Mucosa of descending colon (tissue), 3 donors: ENCODE results near the gene POLL. TPM values are rescaled to one million over a fixed set of nuclear protein-coding genes. Genes with fewer than 3 reads are reported as not detected.

ENCODE experiments used
- ATAC-seq: fragments of 200-7000 bp; cut with Tn5 transposase; one replicate; pipeline ENCODE4 v1.9.1; 2020; ENCODE audit warnings: mild to moderate bottlenecking, moderate library complexity
- DNase-seq, 3 donors: peaks; one replicate each; pipeline ENCODE4 v3.0.0-alpha.2; 2020
- H3K36me3 ChIP-seq: fragments of 200-600 bp; one replicate; pipeline ENCODE4 v1.8.0; 2021; ENCODE audit warnings: low read depth, mild to moderate bottlenecking
- H3K4me1 ChIP-seq: fragments of 200-600 bp; one replicate; pipeline ENCODE4 v1.8.0; 2021; ENCODE audit warnings: low read depth, mild to moderate bottlenecking
- H3K4me3 ChIP-seq: fragments of 200-600 bp; one replicate; pipeline ENCODE4 v1.8.0; 2021; ENCODE audit warnings: mild to moderate bottlenecking
- H3K9me3 ChIP-seq: fragments of 200-600 bp; one replicate; pipeline ENCODE4 v1.8.0; 2021; ENCODE audit warnings: mild to moderate bottlenecking
- intact Hi-C, 2 donors: fragments of 100-400 bp; cut with DNase I in 1 of 2; cut with micrococcal nuclease in 1 of 2; formaldehyde crosslinking; loops; one replicate each; pipeline versions ENCODE4 v1.11.0 to v1.11.1; 2022; cut with DNase I, micrococcal nuclease
- total RNA-seq, 3 donors: library from RNA; stranded (reverse); fragmentation: NEBNext Ultra II Directional in 2 of 3; extraction: Animal tissue kit (Norgen Biotek cat#: 25700) in 2 of 3; gene quantifications; one replicate each; pipeline versions ENCODE4 v1.2.1 to v1.2.4, GENCODE V29; 2021 to 2023
- TF ChIP-seq, protein P1 (sequence below): fragments of 200-600 bp; IDR thresholded peaks from one replicate; pipeline ENCODE4 v1.8.0; 2022; ENCODE audit warnings: antibody characterized with exemption, mild to moderate bottlenecking
- donor health status: DM: no; HTN: no; CAD: no; lungs with moderate emphysema.
- donor health status: DM: no; HTN: no; CAD: no.
- donor health status: DM: no; HTN: yes; CAD: no.

POLL gene
- total RNA-seq, 3 donors from 2014 or later: 27.2 to 36.1 (median 32.1) TPM

DNA sequence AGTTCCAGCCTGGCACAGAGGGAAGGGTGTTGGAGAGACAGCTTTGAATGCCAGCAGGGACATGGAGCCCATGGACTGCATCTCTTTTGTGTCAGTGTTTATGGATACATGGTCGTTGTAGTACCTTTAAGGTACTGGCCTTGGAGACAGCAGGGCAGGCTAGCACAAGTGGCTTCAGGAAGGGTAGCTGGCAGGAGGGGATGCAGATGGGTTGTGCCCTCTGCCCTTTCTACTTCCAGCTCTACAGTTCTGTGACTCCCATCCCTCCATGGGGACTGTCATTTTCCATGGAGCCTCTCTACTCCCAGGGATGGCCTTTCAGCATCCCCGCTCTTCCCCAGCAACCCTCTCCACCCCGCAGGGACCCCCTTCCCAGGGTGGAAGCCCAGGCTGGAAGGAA, 25.1 kb downstream of the POLL start:
- TF ChIP-seq, protein P1, sequence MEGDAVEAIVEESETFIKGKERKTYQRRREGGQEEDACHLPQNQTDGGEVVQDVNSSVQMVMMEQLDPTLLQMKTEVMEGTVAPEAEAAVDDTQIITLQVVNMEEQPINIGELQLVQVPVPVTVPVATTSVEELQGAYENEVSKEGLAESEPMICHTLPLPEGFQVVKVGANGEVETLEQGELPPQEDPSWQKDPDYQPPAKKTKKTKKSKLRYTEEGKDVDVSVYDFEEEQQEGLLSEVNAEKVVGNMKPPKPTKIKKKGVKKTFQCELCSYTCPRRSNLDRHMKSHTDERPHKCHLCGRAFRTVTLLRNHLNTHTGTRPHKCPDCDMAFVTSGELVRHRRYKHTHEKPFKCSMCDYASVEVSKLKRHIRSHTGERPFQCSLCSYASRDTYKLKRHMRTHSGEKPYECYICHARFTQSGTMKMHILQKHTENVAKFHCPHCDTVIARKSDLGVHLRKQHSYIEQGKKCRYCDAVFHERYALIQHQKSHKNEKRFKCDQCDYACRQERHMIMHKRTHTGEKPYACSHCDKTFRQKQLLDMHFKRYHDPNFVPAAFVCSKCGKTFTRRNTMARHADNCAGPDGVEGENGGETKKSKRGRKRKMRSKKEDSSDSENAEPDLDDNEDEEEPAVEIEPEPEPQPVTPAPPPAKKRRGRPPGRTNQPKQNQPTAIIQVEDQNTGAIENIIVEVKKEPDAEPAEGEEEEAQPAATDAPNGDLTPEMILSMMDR: no peak
- Histone ChIP-seq H3K4me3 (no peak overlapping the region), H3K36me3 (no peaks in the 10 kb centered on the region), H3K9me3 (no peaks in the 10 kb centered on the region), H3K4me1 (no peaks in the 10 kb centered on the region)
- intact Hi-C loops: loop anchor here in 1 of 2 donors (10.0 kb wide), 1 partner anchor 288 kb away; no protein-coding TSS in a partner anchor
- DNase-seq (no peak), ATAC-seq (no peak)

DNA sequence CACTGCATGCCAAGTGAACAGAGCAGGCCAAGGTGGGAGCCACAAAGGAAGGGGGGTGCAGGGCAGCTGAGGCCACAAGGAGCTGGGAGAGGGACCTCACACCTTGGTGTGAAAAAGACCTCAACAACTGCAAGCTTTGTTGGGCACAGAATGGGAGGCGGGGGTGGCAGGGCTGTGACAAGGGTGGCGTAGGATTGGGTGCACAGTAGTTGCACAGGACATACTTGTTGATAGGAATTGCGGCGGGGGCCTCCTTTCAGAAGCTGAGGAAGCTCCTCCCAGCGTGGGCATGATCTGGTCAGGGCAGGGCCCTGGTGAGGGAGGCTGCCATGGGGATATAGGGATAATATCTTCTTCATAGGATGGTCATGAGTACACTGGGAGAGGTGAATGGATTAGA, 25.8 kb downstream of the POLL start:
- no peak for DNase-seq
- TF ChIP-seq, protein P1: no peak
- intact Hi-C loops: loop anchor here in 1 of 2 donors (10.0 kb wide), 1 partner anchor 287 kb away; no protein-coding TSS in a partner anchor
- Histone ChIP-seq H3K9me3 (no peaks in the 10 kb centered on the region), H3K4me3 (no peak overlapping the region), H3K4me1 (no peaks in the 10 kb centered on the region), H3K36me3 (no peaks in the 10 kb centered on the region)
- no peak for ATAC-seq

DNA sequence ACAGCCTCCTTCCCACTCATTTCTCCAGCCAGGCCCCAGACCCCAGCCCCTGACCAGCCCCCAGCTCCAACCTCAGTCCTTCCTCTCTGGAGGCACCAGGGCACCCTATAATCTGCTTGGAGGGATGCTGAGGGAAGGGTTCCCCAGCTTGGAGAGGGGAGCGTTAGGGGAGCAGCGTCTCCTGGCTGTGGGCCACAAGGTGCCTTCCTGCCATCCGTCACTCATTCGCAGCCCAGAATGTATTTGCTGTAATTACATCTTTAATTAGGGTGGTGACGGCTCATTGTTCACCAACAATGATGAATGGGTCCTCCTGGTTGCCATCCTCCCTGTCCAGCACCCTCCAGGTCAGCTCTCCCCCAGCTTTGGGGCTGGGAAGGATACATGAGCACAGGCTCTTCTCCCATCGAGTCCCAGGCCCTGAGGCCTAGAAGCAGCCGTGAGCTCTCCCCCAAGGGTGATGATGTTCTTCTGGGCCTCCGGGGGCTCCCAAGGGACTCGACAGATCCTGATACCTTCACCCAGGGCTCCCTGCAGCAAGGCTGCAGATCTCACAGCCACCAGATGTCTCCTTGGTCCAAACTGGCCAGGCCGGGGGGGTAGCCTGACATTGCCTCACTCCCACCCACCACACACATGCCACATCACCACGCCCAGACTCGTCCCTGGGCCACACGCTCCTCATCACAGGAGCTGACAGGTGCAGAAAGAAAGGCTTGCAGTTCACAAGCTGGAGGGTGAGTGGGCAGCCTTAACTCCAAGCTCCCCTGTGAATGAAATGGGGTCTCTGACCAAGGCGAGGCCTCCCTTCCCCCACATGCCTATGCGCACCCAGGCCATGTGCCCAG, 26.8 kb downstream of the POLL start:
- no peaks in the 10 kb centered on the region for H3K4me1 ChIP-seq
- ATAC-seq (no peak), DNase-seq (no peak)
- TF ChIP-seq, protein P1: no peak
- H3K9me3 ChIP-seq: no peaks in the 10 kb centered on the region
- no peaks in the 10 kb centered on the region for H3K36me3 ChIP-seq
- H3K4me3 ChIP-seq: no peak overlapping the region
- intact Hi-C loops: loop anchor here in 1 of 2 donors (10.0 kb wide), 1 partner anchor 286 kb away; no protein-coding TSS in a partner anchor

DNA sequence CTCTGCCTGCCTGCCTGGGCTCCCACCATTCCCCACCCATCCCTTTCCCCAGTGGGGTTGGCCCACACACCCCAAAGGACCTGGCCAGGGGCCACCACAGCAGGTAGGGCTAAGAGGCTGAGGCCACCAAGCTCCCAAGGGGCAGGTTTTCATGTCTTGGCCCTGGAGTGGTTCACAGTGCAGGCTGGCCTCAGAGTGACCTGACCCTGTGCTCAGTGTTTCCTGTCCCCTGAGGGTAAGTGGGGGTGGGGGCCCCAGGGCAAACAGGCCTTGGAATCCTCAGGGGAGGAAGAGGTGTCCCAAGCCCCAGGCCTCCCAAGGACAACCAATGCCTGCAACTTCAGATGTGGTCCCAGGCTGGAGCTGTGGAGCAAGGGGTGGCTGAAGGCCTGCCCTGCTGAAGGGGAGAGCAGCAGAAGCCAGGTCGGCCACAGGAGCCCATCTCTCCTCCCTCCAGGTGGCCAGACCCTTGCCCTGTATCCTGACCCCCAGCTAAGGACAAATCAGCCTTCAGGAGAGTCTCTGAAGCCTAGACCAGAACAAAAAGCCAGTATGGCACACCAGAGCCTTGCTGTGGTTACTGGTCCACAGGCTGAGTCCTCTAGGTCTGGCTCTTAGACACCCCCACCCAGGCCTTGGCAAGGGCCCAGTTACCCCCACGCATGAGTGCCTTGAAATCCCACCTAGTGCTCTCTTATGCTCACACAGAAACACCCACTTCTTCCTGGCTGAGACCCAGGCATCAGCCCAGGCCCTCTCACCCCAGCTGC, 27.6 kb downstream of the POLL start:
- TF ChIP-seq, protein P1: no peak
- intact Hi-C loops: loop anchor here in 1 of 2 donors (10.0 kb wide), 1 partner anchor 286 kb away; no protein-coding TSS in a partner anchor
- no peak for DNase-seq
- H3K4me3 ChIP-seq: no peak overlapping the region
- H3K4me1 ChIP-seq: no peaks in the 10 kb centered on the region
- ATAC-seq: no peak
- no peaks in the 10 kb centered on the region for H3K36me3 ChIP-seq
- no peaks in the 10 kb centered on the region for H3K9me3 ChIP-seq

DNA sequence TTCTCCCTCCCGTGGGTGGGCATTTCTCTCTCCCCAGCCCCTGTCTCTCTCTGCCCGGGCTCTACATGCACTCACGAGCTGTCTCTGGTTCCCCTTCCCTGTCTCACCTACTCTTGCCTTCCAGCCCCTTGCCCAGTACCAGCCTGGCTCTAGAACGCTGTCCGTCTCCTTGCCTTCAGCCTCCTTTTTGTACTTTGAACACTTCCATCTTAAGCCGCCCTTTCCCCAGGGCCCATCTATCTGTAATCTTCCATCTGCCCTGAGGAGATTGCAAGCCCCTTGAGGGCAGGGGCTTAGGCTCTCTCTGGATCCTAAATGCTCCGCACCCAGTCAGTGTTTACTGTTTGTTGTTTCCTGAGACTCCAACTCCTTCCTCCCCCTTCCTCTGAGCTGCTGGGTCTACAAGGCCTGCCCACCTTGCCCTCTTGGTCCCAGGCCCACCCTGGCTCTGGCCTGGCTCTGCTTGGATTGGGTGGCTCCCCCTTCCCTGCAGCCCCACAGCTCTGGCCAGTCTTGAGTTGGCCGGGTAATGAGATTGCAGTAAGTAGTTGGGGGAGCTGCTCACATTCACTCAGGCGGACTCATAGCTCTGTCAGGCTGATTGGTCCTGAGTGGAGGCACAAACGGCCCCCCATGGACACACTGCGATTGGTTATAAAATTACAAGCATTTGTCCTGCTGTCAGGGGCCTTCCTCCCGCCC, 28.3 kb downstream of the POLL start:
- intact Hi-C loops: loop anchor here in 1 of 2 donors (10.0 kb wide), 1 partner anchor 285 kb away; no protein-coding TSS in a partner anchor

More for the DNA sequence above, 28.3 kb downstream of the POLL start:
- Histone ChIP-seq H3K36me3 (no peaks in the 10 kb centered on the region), H3K9me3 (no peaks in the 10 kb centered on the region), H3K4me1 (no peaks in the 10 kb centered on the region), H3K4me3 (no peak overlapping the region)
- DNase-seq (no peak), ATAC-seq (no peak)
- TF ChIP-seq, protein P1: no peak
